Skin epidermis (tissue), 12 donors: ENCODE data around the gene EGLN1.
"Not testable (repeated sequence)": the region's sequence is repeated elsewhere in the genome, so short reads cannot be mapped to it uniquely, and the experiment has no call there.

Experiments
- H3K27ac ChIP-seq, 21 experiments: fragments of 200-600 bp; sonication (generic) in 11 of 21; one replicate each; pipeline ENCODE4 v1.5.0; 2020; ENCODE audit warnings: mild to moderate bottlenecking in 3 of 21, inconsistent platforms in 2 of 21, moderate library complexity in 2 of 21
- H3K4me3 ChIP-seq, 7 experiments: fragments of 200-600 bp; sonication (generic) in 2 of 7; one replicate each; pipeline ENCODE4 v1.5.0; 2020; ENCODE audit warnings: inconsistent platforms in 2 of 7, mild to moderate bottlenecking in 2 of 7, moderate library complexity in 1 of 7

The EGLN1 gene

DNA sequence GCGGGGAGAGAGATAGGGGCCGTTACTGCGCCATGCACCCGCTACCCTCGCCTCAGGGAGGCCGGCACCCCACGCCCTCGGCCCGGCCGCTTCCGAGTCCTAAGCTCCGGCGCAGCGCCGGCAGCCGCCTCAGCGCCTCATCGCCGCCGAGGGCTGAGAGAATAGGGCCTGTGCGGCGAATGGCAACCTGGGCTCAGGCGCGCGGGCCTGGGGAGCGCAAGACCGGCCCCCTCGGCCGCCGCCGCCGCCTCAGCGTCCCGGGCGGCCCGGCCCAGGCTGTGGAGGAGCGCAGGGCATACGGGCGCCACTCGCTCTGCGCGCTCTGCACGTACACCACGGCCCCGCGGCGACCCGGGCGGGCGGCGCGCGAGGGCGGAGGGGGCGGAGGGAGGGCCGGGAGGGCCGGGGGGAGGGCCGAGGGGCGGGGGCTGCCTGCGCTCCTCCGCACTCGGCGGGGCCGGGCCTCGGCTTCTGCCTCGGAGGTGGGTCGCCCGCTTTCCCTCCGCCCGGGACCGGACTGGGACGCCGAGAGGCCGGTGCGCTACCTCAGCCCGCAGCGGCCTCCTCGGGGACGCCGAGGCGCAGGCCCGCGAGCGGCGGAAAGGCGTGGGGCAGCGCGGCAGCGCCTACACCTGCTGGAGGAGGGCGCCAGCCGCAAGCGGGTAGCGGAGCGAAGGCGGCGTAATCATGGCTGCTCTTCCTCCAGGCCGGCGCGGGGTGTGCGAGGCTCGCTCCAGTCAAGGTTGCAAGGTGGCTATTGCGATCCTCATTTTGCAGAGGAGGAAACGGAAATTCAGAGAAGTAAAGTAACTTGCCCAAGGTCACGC is at the start of gene EGLN1:
Gene EGLN1 (minus strand): TSS at position 317 of the 827 bp plus-strand sequence. CDS start 399 bp downstream, outside the sequence.
- Histone ChIP-seq H3K4me3 (peak within 1 kb of the TSS; percentile 57 to 92 (median 82)), H3K27ac (peak within 1 kb of the TSS; percentile 84 to 99 (median 96))

DNA sequence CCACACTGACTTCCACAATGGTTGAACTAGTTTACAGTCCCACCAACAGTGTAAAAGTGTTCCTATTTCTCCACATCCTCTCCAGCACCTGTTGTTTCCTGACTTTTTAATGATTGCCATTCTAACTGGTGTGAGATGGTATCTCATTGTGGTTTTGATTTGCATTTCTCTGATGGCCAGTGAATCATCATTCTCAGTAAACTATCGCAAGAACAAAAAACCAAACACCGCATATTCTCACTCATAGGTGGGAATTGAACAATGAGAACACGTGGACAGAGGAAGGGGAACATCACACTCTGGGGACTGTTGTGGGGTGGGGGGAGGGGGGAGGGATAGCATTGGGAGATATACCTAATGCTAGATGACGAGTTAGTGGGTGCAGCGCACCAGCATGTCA is 49.4 kb upstream of the EGLN1 start:
- not testable (repeated sequence) for H3K4me3 ChIP-seq, H3K27ac ChIP-seq

DNA sequence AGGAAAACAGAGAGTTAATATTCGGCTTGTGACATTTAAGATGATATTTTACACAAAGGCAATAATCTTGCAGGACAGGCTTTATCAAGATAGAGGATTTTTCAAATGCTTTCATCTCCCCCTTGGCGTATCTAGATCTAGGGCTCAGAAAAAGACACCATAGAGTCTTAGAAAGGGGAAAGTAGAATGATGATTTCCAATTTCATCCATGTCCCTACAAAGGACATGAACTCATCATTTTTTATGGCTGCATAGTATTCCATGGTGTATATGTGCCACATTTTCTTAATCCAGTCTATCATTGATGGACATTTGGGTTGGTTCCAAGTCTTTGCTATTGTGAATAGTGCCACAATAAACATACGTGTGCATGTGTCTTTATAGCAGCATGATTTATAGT is 48.9 kb upstream of the EGLN1 start:
- H3K4me3 ChIP-seq, H3K27ac ChIP-seq: not testable (repeated sequence)

DNA sequence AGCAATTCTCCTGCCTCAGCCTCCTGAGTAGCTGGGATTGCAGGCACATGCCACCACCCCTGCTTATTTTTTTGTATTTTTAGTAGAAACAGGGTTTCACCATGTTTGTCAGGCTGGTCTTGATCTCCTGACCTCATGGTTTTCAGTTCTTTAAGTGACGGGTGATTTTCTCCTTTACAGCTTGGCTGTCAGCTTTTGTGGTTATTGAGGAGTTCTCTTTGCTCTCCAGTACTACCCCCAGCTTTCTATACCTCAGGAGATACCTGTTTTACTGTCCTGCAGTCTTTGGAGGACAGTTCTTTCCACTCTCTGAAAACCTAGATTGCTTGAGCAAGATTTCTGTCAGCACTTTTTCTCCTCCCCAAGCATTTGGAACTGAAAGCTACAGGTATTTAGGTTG is 45.9 kb upstream of the EGLN1 start:
- Histone ChIP-seq H3K4me3 (no peak overlapping the region), H3K27ac (no peak overlapping the region)

DNA sequence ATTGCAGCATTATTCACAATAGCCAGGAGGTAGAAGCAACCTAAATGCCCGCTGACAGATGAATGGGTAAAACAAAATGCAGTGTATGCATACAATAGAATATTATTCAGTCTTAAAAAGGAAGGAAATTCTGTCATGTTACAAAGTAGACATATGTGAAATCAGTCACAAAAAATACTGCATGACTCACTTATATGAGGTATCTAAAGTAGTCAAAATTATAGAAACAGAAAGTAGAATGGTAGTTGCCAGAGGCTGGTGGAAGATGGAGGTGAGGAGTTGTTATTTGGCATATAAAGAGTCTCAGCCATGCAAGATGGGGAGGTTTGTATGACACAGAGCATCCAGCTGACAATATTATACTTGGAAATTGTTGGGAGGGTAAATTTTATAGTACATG is 43.0 kb upstream of the EGLN1 start:
- Histone ChIP-seq H3K4me3 (no peak overlapping the region), H3K27ac (no peak overlapping the region)

DNA sequence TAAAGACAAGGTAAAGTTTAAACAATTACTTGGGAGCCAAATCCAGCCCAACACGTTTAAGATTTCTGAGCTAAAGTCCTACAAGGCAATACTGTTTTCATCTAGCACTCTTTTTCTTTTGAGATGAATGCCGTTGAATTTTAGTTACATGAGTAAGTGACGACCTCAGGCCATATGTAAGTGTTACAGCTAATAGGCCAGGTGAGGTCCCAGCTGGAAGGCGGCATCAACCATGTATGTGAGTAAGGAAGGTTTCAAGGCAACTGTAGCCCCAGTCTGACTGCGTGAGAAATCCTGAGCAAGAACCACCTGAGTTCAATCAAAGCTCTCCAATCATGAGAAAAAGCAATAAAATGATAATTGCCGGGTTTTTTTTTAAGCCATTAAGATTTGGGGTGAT is 41.5 kb upstream of the EGLN1 start:
- H3K4me3 ChIP-seq = no peak overlapping the region
- no peak overlapping the region for H3K27ac ChIP-seq

DNA sequence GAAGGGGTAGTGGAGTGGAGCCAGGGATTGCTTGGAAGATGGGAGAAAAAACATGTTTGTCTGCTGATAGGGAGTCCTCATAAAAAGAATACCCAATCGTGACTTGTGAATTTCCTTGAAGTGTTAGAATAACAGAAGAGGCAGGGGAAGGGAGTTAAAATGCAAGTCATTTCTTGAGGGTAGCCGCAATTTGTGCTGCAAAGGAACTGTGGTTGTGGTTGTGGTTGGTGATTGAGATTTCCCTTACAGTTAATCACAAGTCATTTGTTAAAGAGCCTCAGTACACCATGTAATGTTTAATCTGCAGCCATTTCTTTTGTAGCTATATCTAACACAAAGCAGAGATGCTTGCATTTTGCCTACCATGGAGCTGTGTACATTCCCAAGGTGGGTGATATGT is 38.5 kb upstream of the EGLN1 start:
- H3K27ac ChIP-seq = no peak overlapping the region
- H3K4me3 ChIP-seq = no peak overlapping the region

DNA sequence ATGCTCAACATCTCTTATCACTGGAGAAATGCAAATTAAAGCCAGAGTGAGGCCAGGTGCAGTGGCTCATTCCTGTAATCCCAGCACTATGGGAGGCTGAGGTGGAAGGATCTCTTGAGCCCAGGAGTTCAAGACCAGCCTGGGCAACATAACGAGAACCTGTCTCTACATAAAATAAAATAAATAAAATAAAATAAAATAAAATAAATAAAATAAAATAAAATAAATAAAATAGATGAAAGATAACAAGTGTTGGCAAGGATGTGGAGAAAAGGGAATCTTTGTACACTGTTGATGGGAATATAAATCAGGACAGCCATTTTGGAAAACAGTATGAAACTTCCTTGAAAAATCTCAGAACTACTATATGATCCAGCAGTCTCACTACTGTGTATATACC is 37.4 kb upstream of the EGLN1 start:
- H3K27ac ChIP-seq, H3K4me3 ChIP-seq: not testable (repeated sequence)

DNA sequence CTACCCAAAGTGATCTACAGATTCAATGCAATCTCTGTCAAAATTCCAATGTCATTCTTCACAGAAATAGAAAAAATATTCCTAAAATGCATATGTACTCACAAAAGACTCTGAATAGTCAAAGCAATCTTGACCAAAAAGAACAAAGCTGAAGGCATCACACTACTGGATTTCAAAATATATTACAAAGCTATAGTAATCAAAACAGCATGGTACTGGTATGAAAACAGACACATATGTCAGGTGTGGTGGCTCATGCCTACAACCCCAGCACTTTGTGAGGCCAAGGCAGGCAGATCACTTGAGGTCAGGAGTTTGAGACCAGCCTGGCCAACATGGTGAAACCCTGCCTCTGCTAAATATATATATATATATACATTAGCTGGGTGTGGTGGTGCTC is 35.9 kb upstream of the EGLN1 start:
- not testable (repeated sequence) for H3K27ac ChIP-seq, H3K4me3 ChIP-seq

DNA sequence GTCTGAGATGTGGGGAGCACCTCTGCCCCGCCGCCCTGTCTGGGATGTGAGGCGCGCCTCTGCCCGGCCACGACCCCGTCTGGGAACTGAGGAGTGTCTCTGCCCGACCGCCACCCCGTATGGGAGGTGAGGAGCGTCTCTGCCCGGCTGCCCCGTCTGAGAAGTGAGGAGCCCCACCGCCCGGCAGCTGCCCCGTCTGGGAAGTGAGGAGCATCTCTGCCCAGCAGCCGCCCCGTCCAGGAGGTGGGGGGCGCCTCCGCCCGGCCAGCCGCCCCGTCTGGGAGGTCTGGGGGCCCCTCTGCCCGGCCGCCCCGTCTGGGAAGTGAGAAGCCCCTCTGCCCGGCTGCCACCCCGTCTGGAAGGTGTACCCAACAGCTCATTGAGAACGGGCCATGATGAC is 32.0 kb upstream of the EGLN1 start:
- not testable (repeated sequence) for H3K4me3 ChIP-seq, H3K27ac ChIP-seq

DNA sequence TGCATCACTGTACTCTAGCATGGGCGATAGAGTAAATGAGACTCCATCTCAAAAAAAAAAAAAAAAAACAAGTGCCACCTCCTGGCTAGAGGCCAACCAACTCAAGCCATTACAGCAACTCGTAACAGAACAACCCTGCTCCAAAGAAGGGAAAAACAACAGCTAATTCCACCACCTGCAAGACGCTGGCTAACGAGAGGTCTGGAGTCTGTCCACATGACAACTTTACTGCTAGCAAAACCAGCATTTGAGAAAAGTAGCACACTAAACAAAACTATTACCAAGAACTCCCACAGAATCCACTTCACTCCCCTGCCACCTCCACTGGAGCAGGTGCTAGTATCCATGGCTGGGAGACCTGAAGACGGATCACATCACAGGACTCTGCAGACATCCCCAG is 24.1 kb upstream of the EGLN1 start:
- Histone ChIP-seq H3K4me3 (no peak overlapping the region), H3K27ac (no peak overlapping the region)

DNA sequence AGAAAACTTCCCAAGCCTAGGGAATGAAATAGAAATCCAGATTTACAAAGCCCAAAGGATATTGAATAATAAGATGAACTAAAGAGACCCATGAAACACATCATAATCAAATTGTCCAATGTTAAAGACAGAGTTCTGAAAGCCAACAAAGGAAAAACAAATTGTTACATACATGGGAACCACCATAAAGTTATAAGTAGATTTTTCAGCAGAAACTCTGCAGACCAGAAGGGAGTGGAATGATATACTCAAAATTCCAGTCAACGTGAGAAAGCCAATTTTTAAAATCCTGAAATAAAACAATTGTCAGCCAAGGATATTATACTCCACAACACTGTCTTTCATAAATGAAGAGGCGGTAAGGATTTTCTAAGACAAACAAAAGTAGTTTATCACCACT is 22.0 kb upstream of the EGLN1 start:
- Histone ChIP-seq H3K27ac (no peak overlapping the region), H3K4me3 (no peak overlapping the region)

DNA sequence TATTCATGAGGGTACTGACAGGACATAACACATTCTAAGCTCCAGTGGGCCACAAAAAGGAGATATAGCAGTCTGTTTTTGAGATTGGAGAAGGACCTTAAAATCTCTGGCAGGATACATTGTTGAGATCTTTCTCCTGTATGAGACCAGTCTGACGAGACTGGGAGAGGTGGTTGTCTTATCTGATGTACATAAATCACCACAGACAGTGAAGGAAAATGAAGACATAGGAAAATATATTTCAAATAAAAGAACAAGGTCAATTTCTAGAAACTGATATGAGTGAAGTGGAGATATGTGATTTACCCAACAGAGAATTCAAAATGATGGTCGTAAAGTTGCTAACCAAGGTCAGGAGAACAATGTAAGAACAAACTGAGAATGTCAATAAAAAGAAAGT is 21.3 kb upstream of the EGLN1 start:
- H3K27ac ChIP-seq = no peak overlapping the region

DNA sequence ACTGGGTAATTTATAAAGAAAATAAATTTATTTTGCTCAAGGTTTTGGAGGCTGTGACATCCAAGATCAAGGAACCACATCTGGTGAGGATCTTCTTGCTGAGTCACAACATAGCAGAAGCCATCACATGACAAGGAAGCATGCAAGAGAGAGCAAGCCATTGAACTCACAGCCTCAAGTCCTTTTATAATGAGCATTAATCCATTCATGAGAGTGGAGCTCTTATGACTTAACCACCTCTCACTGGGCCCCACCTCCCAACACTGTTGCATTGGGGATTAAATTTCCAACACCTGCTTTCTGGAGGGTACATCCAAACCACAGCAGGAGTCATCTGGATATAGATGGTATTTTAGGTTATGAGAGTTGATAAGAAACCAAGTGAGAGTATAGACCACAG is 20.6 kb upstream of the EGLN1 start:
- H3K4me3 ChIP-seq = no peak overlapping the region

More for the DNA sequence above, 21.3 kb upstream of the EGLN1 start:
- no peak overlapping the region for H3K4me3 ChIP-seq

DNA sequence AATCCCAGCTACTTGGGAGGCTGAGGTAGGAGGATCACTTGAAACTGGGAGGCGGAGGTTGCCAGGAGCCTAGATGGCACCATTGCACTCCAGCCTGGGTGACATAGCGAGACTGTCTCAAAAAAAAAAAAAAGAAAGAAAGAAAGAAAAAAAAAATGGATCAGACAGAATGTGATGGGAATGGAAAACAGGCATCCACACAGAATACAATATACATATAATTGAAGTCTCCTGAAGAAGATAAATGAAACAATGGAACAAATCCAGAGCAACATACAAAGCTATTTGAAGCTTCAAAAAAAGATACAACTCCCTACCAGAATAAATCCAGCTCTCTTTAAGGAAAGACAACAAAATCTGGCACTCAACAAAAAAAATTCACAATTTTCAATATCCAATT is 10.9 kb upstream of the EGLN1 start:
- Histone ChIP-seq H3K27ac (no peak overlapping the region), H3K4me3 (no peak overlapping the region)

More for the DNA sequence above, 20.6 kb upstream of the EGLN1 start:
- no peak overlapping the region for H3K27ac ChIP-seq

DNA sequence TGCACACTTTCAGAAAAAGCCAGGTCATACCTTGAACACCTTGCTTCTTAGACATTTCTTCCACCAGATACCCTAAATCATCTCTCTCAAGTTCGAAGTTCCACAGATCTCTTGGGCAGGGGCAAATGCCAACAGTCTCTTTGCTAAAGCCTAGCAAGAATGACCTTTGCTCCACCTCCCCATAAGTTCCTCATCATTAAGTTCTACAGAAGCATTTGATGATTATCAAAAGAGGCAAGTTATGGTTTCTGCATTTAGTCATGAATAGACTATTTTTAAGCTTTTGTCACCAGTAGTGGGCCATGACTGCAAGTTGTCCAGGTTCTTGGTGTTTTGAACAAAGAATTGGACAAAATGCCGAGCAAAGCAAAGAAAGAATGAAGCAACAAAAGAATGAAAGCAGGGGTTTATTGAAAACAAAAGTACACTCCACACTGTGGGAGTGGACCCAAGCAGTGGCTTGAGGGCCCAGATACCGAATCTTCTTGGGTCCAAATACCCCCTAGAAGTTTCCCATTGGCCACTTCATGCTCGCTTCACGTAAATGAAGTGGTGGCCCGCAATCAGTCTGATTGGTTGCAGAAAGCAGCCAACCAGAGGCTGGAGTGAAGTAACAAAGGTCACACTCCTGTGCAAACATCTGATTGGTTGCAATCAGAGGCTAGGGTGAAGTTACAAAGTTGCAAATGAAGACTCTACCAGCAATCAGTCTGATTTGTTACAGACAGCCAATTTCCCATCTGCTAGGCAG is 9.8 kb upstream of the EGLN1 start:
- Histone ChIP-seq H3K27ac (no peak overlapping the region), H3K4me3 (no peak overlapping the region)

DNA sequence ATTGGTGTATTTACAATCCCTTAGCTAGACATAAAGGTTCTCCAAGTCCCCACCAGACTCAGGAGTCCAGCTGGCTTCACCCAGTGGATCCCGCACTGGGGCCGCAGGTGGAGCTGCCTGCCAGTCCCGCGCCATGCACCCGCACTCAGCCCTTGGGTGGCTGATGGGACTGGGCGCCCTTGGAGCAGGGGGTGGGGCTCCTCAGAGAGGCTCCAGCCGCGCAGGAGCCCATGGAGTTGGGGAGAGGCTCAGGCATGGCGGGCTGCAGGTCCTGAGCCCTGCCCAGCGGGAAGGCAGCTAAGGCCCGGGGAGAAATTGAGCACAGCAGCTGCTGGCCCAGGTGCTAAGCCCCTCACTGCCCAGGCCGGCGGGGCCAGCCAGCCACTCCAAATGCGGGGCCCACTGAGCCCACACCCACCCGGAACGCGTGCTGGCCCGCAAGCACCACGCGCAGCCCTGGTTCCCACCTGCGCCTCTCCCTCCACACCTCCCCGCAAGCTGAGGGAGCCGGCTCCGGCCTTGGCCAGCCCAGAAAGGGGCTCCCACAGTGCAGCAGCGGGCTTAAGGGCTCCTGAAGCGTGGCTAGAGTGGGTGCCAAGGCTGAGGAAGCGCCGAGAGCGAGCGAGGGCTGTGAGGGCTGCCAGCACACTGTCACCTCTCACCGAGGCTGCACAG is 8.7 kb upstream of the EGLN1 start:
- H3K27ac ChIP-seq, H3K4me3 ChIP-seq: not testable (repeated sequence)

DNA sequence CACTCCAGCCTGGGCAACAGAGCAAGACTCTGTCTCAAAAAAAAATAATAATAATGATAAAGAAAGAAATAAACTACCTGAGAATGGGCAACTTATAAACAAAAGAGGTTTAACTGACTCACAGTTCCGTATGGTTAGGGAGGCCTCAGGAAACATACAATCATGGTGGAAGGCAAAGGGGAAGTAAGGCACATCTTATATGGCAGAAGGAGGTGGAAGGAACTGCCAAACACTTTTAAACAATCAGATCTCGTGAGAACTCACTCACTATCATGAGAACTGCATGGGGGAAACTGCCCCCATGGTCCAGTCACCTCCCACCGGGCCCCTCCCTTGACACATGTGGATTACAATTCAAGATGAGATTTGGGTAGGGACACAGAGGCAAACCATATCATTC is 6.3 kb upstream of the EGLN1 start:
- H3K27ac ChIP-seq = no peak overlapping the region

DNA sequence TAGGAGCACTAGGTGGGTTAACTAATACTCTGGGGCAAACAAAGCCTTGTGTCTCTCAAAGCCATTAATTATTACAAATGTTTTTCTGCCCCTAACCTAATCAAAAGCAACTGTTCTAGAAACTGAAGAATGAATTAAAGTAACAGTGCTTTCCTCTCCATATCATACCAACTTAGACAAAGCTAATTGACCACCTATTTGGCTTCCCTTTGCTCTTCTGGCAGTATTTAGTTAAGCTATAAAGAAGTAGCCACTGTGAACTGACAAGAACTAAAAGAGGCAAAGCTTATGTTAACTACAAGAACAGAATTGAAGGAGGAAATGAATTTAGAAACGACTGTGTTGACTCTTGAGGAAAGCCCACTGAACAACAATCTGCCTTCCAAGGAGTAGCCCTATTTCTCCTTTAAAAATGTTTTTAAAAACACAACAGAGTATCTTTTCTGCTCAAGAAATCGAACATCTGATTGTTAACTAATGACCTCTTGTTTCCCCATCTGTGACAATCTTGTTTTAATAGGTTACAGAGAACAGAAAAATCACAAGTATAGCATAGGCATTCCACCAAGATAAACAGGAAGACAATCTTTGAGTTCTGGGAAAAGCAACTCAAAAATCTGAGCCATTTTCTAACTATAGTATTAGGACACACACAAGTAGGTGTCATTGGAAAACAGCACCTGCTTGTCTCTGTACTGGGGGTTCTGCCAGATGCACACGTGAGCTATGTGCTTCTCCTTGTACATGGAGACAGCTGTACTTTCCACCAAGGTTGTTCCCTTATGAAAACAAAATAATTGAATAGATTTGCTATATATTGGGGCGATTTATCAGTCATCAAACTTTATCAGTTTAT is 3.1 kb upstream of the EGLN1 start:
- H3K27ac ChIP-seq = peak overlapping the region in 1 of 21 experiments; percentile 4
- no peak overlapping the region for H3K4me3 ChIP-seq

More for the DNA sequence above, 6.3 kb upstream of the EGLN1 start:
- H3K4me3 ChIP-seq = no peak overlapping the region

DNA sequence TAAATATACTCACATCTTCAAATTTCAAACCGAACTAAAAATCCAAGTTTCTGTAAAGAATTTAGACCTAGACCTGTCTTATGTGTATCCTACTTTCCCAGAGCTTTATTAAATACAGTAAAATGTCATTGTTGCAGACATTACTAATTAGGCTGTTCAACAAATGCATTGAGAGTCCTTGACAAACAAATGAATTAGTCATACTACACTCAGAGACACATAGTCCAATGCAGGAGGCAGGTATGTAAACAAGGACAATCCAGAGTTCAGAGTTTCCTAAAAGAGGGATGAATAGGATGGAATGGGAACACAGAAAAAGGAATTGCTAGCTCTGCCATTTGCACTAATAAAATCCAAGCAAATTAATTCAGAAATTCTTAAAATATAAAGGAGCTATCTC is 1.6 kb upstream of the EGLN1 start:
- H3K27ac ChIP-seq = no peak overlapping the region
- no peak overlapping the region for H3K4me3 ChIP-seq
